WERI-Rb-1 (cell line): ENCODE results near the gene NEB.

ENCODE experiments used
- DNase-seq: peaks from one replicate; pipeline ENCODE4 v3.0.0-alpha.2; 2020
- H3K27ac ChIP-seq: fragments of 250-450 bp; sonication (Bioruptor Pico); 2 replicates; pipeline ENCODE4 v1.5.1; 2020; ENCODE audit warnings: mild to moderate bottlenecking, moderate library complexity
- H3K27me3 ChIP-seq: fragments of 250-450 bp; sonication (Bioruptor Pico); 2 replicates; pipeline ENCODE4 v1.5.1; 2021; ENCODE audit warnings: mild to moderate bottlenecking, low read depth, moderate library complexity; ENCODE audit not compliant: insufficient read depth, severe bottlenecking
- H3K36me3 ChIP-seq: fragments of 250-450 bp; sonication (Bioruptor Pico); 2 replicates; pipeline ENCODE4 v1.5.1; 2020; ENCODE audit warnings: mild to moderate bottlenecking, moderate library complexity
- H3K4me3 ChIP-seq: 2 replicates; pipeline ENCODE4 v1.5.1; 2011; ENCODE audit warnings: low read depth, mild to moderate bottlenecking, control low read depth, low read length
- H3K9me3 ChIP-seq: fragments of 250-450 bp; sonication (Bioruptor Pico); 2 replicates; pipeline ENCODE4 v1.5.1; 2021; ENCODE audit warnings: mild to moderate bottlenecking, moderate library complexity; ENCODE audit not compliant: severe bottlenecking
- CTCF ChIP-seq: IDR thresholded peaks from 2 replicates; pipeline ENCODE4 v1.5.1; 2011; ENCODE audit warnings: low read depth, mild to moderate bottlenecking, control low read depth, inconsistent platforms, low read length

NEB gene

GRCh38 chr2:151620761-151621160 lies 113.5 kb downstream of the NEB start:
- no peak for DNase-seq
- no peak overlapping the region for H3K4me3 ChIP-seq
- H3K27ac ChIP-seq, result no peak overlapping the region
- no peaks in the 10 kb centered on the region for H3K9me3 ChIP-seq
- no peaks in the 10 kb centered on the region for H3K36me3 ChIP-seq
- TF ChIP-seq CTCF, result no peak
- H3K27me3 ChIP-seq, result no peaks in the 10 kb centered on the region

GRCh38 chr2:151619337-151619989 lies 114.8 kb downstream of the NEB start:
- DNase-seq, result no peak
- H3K9me3 ChIP-seq, result no peaks in the 10 kb centered on the region
- TF ChIP-seq CTCF, result no peak
- H3K4me3 ChIP-seq, result no peak overlapping the region
- H3K27me3 ChIP-seq, result no peaks in the 10 kb centered on the region
- H3K36me3 ChIP-seq, result no peaks in the 10 kb centered on the region
- H3K27ac ChIP-seq, result no peak overlapping the region

- H3K27me3 ChIP-seq, result no peaks in the 10 kb centered on the region
- TF ChIP-seq CTCF, result no peak
- no peak overlapping the region for H3K4me3 ChIP-seq
- no peak overlapping the region for H3K27ac ChIP-seq
- DNase-seq, result no peak
- H3K9me3 ChIP-seq, result no peaks in the 10 kb centered on the region
- H3K36me3 ChIP-seq, result no peaks in the 10 kb centered on the region
These were observed 117.4 kb downstream of the NEB start for GRCh38 chr2:151616760-151617339.

- TF ChIP-seq CTCF, result no peak; the same call in 1 of the 2 replicates
- no peak overlapping the region for H3K27ac ChIP-seq
- DNase-seq, result no peak
- H3K27me3 ChIP-seq, result no peaks in the 10 kb centered on the region
- no peak overlapping the region for H3K4me3 ChIP-seq
- no peaks in the 10 kb centered on the region for H3K9me3 ChIP-seq
- H3K36me3 ChIP-seq, result no peaks in the 10 kb centered on the region
These were observed 119.5 kb downstream of the NEB start for GRCh38 chr2:151614606-151615306.

GRCh38 chr2:151614159-151614558 lies 120.1 kb downstream of the NEB start:
- no peak overlapping the region for H3K4me3 ChIP-seq
- no peak for TF ChIP-seq CTCF
- H3K27ac ChIP-seq, result no peak overlapping the region
- no peak for DNase-seq
- H3K27me3 ChIP-seq, result no peaks in the 10 kb centered on the region
- no peaks in the 10 kb centered on the region for H3K9me3 ChIP-seq
- H3K36me3 ChIP-seq, result no peaks in the 10 kb centered on the region
